Natural killer cell (primary cell): Measurements from ENCODE around the gene PDE6B. TPM values are rescaled to one million over a fixed set of nuclear protein-coding genes. Genes with fewer than 3 reads are reported as not detected.

ENCODE experiments used
- ATAC-seq, 3 donors: fragments of 150-1000 bp in 2 of 3; fragments of 200-7000 bp in 1 of 3; cut with Tn5 transposase; 1 replicate in 1 of 3; 2 replicates in 2 of 3; pipeline ENCODE4 v1.10.0; 2021; ENCODE audit warnings: mild to moderate bottlenecking in 2 of 3, moderate library complexity in 2 of 3
- DNase-seq, 2 donors: peaks; one replicate each; pipeline versions ENCODE4 v3.0.0 to v3.0.0-alpha.2; 2013 to 2021; ENCODE audit warnings: mixed read lengths in 1 of 2
- H3K27ac ChIP-seq: one replicate; pipeline ENCODE4 v1.5.1; 2013; ENCODE audit warnings: mild to moderate bottlenecking, low read length
- H3K27me3 ChIP-seq: one replicate; pipeline ENCODE4 v1.6.1; 2013; ENCODE audit warnings: low read length; ENCODE audit not compliant: control insufficient read depth, insufficient read depth
- H3K36me3 ChIP-seq: one replicate; pipeline ENCODE4 v1.6.1; 2013; ENCODE audit warnings: low read length; ENCODE audit not compliant: control insufficient read depth, insufficient read depth
- H3K4me1 ChIP-seq: one replicate; pipeline ENCODE4 v1.6.1; 2013; ENCODE audit warnings: low read length; ENCODE audit not compliant: control insufficient read depth, insufficient read depth
- H3K4me3 ChIP-seq: one replicate; pipeline ENCODE4 v1.5.1; 2013; ENCODE audit warnings: low read length
- H3K9me3 ChIP-seq: one replicate; pipeline ENCODE4 v1.6.1; 2013; ENCODE audit warnings: low read length; ENCODE audit not compliant: control insufficient read depth, insufficient read depth
- H3K27ac Mint-ChIP-seq, 2 donors: one replicate each; pipeline ENCODE4 v1.8.0; 2022; ENCODE audit warnings: mild to moderate bottlenecking in 2 of 2, mixed read lengths in 2 of 2, moderate library complexity in 1 of 2
- H3K27me3 Mint-ChIP-seq, 2 donors: one replicate each; pipeline ENCODE4 v1.8.0; 2022; ENCODE audit warnings: low read depth in 2 of 2, mixed read lengths in 2 of 2
- H3K36me3 Mint-ChIP-seq: one replicate; pipeline ENCODE4 v1.8.0; 2022; ENCODE audit warnings: mixed read lengths
- H3K4me1 Mint-ChIP-seq, 2 donors: one replicate each; pipeline ENCODE4 v1.8.0; 2022; ENCODE audit warnings: mixed read lengths in 2 of 2
- H3K4me3 Mint-ChIP-seq: one replicate; pipeline ENCODE4 v1.8.0; 2022; ENCODE audit warnings: mild to moderate bottlenecking, moderate library complexity, mixed read lengths
- H3K9me3 Mint-ChIP-seq, 2 donors: one replicate each; pipeline ENCODE4 v1.8.0; 2022; ENCODE audit warnings: mixed read lengths in 2 of 2
- CTCF ChIP-seq: fragments of 200-600 bp; IDR thresholded peaks from one replicate; pipeline ENCODE4 v1.8.0; 2022; ENCODE audit warnings: antibody characterized with exemption
- WGBS: methylation state at CpG from one replicate; pipeline ENCODE4 v1.1.7; 2013; ENCODE audit warnings: missing lambda C conversion rate; ENCODE audit not compliant: insufficient coverage; 5-methylcytosine and 5-hydroxymethylcytosine counted together
- intact Hi-C: fragments of 100-400 bp; cut with micrococcal nuclease; formaldehyde crosslinking; loops from one replicate; pipeline ENCODE4 v1.14.2; 2022
- total RNA-seq, 4 donors: library from RNA; stranded (reverse); fragments of 120-200 nt in 1 of 4; gene quantifications; one replicate each; pipeline versions ENCODE4 v1.2.3 to v1.2.4, GENCODE V29; 2013 to 2022

The PDE6B gene
- total RNA-seq, 3 donors from 2014 or later (not counting 1 experiment from before 2014, with no cell fraction given), result 15.8 to 18.8 (median 17.2) TPM

GRCh38 chr4:703336-704197 is 78.2 kb downstream of the PDE6B start:
- no peaks in the 10 kb centered on the region for H3K36me3 ChIP-seq
- Mint-ChIP-seq H3K27me3 (no peaks in the 10 kb centered on the region), H3K36me3 (no peaks in the 10 kb centered on the region), H3K27ac (no peak overlapping the region), H3K4me1 (peaks cover 7 to 29% of the 10 kb centered on the region in 2 donors), H3K4me3 (no peak overlapping the region), H3K9me3 (no peaks in the 10 kb centered on the region)
- no peaks in the 10 kb centered on the region for H3K9me3 ChIP-seq
- H3K4me3 ChIP-seq, result no peak overlapping the region
- no peak overlapping the region for H3K27ac ChIP-seq
- DNase-seq, result no peak
- no peaks in the 10 kb centered on the region for H3K27me3 ChIP-seq
- no peak for ATAC-seq
- no peak for TF ChIP-seq CTCF
- peaks cover 46% of the 10 kb centered on the region for H3K4me1 ChIP-seq
- 92% methylated on average over 10 of the region's 10 CpGs for WGBS
- intact Hi-C loops, result loop anchor here (2.0 kb wide), 1 partner anchor 23 kb away; no protein-coding TSS in a partner anchor

GRCh38 chr4:704198-704891 is 79.0 kb downstream of the PDE6B start:
- no peaks in the 10 kb centered on the region for H3K27me3 ChIP-seq
- no peak overlapping the region for H3K27ac ChIP-seq
- Mint-ChIP-seq H3K4me3 (peak overlapping the region; percentile 87), H3K36me3 (no peaks in the 10 kb centered on the region), H3K27me3 (no peaks in the 10 kb centered on the region), H3K4me1 (peaks cover 9 to 30% of the 10 kb centered on the region in 2 donors), H3K9me3 (no peaks in the 10 kb centered on the region), H3K27ac (peak overlapping the region in 1 of 2 donors; percentile 91)
- no peaks in the 10 kb centered on the region for H3K9me3 ChIP-seq
- no peaks in the 10 kb centered on the region for H3K36me3 ChIP-seq
- ATAC-seq (no peak), DNase-seq (no peak)
- 96% methylated on average over 46 of the region's 46 CpGs for WGBS
- TF ChIP-seq CTCF, result no peak
- peaks cover 39% of the 10 kb centered on the region for H3K4me1 ChIP-seq
- intact Hi-C loops, result loop anchor here (2.0 kb wide), 1 partner anchor 24 kb away; no protein-coding TSS in a partner anchor
- H3K4me3 ChIP-seq, result no peak overlapping the region

GRCh38 chr4:704971-705277 is 79.6 kb downstream of the PDE6B start:
- no peaks in the 10 kb centered on the region for H3K9me3 Mint-ChIP-seq
- H3K36me3 ChIP-seq, result no peaks in the 10 kb centered on the region
- peak overlapping the region; percentile 49 for H3K4me3 ChIP-seq
- WGBS, result 96% methylated on average over 1 of the region's 1 CpG
- peak overlapping the region; percentile 68 to 91 for H3K27ac Mint-ChIP-seq
- ATAC-seq, result no peak
- no peaks in the 10 kb centered on the region for H3K9me3 ChIP-seq
- H3K4me1 ChIP-seq, result peaks cover 34% of the 10 kb centered on the region
- no peaks in the 10 kb centered on the region for H3K27me3 Mint-ChIP-seq
- no peak for TF ChIP-seq CTCF
- no peaks in the 10 kb centered on the region for H3K36me3 Mint-ChIP-seq
- peaks cover 7 to 32% of the 10 kb centered on the region in 2 donors for H3K4me1 Mint-ChIP-seq
- H3K27me3 ChIP-seq, result no peaks in the 10 kb centered on the region
- intact Hi-C loops, result loop anchor here (2.0 to 5.0 kb wide), 2 partner anchors 24 to 77 kb away; no protein-coding TSS in a partner anchor
- no peak for DNase-seq
- peak overlapping the region; percentile 87 for H3K4me3 Mint-ChIP-seq
- peak overlapping the region; percentile 61 for H3K27ac ChIP-seq
